HG02884 (cell line): ENCODE data around the gene ABCC6.
"Not testable (repeated sequence)": the region's sequence is repeated elsewhere in the genome, so short reads cannot be mapped to it uniquely, and the experiment has no call there.

Experiments used
- ATAC-seq: cut with Tn5 transposase; IDR thresholded peaks from one replicate; pipeline ENCODE4 v1.9.1; 2021; ENCODE audit warnings: mild to moderate bottlenecking, moderate library complexity; ENCODE audit not compliant: unreplicated experiment

Gene ABCC6

DNA sequence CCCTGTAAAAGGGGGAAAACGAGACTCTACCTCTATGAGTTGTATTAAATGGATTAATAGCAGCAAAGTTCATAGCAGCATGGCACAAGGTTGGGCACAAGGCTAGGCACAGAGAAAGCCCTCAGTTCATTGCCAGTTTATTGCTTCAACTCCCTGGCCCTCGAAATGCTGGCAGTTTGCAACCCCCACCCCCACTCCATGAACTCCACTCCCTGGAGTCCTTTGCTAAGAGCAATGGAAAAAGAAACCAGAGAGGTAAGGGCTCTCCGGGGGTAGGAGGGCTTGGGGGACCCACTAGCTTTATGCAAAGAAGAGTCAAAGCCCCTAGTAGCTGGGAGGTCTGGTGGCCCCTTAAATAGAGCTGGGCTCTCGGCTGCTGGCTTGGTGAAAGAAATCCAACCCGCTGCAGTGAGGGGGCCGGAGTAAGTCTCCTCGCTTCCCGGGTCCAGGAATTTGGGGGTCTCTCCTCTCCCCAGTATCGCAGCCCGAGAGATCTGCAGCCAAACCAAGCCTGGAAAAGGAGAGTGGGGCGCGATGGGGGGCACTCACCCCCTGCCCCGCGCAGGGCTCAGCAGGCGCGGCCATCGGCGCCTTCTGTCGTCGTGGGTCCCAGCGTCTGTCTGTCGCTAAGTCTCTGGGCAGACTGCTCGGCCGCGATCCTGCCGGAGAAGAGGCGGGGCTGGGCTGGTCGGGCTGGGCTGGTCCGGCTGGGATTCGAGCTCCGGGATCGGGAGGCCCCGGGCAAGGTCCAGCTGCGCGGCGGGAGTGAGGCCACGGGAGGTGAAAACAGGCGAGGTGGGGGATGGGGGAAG, at the start of gene ABCC6:
ABCC6 (minus strand) TSS at position 645 of the 812 bp plus-strand sequence; CDS start at position 585, 60 bp downstream.
- ATAC-seq = not testable (repeated sequence)

DNA sequence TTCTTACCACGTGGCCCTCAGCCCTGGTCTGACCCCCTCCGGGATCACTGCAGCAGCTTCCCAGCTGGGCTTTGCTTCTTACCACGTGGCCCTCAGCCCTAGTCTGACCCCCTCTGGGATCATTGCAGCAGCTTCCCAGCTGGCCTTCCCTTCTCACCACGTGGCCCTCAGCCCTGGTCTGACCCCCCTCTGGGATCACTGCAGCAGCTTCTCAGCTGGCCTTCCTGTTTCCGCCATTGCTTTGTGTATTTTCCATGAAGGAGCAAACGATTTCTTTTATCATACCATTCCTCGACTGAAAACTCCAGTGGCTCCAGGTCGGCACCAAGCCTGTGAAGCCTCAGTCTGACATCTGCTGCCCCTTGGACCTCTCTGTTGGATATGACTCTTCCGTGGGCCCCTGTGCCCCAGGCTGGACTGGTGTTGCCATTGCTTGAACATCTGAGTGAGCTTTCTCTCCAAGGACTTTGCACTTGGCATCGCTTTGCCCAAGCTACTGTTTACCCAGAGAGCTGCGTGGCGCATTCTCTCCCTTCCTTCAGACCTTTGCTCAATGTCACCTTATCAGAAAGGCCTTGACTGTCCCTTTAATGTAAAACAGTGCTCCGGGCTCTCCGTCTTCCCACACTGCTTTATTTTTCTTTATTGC, 49.4 kb upstream of the ABCC6 start:
- not testable (repeated sequence) for ATAC-seq

DNA sequence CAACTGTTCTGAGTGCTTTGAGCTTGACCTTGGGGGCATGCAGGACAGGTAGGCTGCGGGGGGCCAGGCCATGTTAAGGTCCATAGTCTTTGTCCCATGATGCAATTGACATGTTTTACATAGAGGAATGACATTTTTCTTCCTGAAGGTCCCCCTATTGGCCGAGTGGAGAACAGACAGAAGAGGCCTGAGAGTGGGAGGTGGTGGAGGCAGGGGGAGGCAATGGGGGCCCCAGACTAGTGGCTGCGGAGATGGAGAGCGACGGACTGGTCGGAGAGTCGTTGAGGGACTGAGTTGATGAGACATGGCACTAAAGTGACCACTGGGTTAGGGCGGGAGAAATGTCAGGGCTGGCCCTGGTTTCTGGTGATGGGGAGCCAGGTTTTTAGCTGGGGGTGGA, 48.4 kb upstream of the ABCC6 start:
- not testable (repeated sequence) for ATAC-seq

DNA sequence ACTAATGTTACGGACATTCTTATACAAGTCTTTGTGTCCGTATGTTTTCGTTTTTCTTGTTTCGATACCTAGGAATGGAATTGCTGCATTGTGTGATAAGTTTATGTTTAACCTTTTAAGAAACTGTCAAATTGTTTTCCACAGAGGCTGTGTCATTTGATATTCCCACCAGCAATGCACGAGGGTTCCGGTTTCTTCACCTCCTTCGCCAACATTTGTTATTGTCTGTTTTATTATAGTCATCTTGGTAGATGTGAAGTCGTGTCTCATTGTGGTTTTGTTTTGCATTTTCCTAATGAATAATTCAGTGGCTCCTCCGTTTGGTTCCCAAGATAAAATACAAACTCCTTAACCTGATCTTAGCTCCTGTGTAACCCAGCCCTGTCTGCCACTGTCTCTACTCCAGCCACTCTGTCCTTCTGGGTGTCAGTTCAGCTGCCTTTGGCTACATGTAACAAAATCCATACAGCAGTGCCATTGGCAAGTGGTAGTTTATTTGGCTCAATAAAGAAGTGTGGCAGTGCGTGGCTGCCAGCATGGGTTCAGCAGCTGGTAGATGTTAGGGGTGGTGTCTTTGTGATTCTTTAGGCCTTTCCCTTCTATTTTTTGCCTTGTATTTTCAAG, 45.0 kb upstream of the ABCC6 start:
- ATAC-seq = not testable (repeated sequence)

DNA sequence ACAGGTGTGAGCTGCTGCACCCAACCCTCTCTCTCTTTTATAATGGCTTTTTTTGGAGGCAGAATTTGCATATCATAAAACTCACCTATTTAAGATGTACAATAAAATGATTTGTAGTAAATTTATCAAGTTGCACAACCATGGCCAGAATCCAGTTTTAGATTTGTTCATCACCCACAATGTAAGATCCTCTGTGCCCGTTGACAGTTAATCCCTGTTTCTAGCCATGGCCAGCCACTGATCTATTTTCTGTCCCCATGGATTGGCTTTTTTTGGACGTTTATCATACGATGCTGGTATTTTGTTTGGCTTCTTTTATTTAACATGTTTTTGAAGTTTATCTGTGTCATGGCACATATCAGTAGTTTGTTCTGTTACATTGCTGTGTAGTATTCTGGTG, 44.4 kb upstream of the ABCC6 start:
- not testable (repeated sequence) for ATAC-seq

DNA sequence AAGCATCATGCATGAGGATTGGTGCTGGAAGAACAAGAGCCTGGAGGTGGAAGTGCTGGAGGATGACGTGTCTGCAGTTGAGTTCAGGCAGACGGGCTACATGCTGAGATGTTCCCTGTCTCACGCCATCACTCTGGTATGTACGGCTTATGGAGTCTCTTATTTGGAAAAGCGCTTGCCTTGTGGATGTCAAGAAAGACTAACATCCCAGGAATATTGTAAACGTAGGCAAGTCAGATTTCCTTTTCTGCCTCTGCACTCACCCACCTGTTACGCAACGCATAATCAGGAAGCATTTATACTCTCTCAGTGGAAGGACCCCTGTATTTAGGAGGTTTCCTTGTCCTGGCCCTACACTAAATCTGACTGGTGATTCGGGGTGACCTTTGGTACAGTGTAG, 41.8 kb upstream of the ABCC6 start:
- not testable (repeated sequence) for ATAC-seq

DNA sequence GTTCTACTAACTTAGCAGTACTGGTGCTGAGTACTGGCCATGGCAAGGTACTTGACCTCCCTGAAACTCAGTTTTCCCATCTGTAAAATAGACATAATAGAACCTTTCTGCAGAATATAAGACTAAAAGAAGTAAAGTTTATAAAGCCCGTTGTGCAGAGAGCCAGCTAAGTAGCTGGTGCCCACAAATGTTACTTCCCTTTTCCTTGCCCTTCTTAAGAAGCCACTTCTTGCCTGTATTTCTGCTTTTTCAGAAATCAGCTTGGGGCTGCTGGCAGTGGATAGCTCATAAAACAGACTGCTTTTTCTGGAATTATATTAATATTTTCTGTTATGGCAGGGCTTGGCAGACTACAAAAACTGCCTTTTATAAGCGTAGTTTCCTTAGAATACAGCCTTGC, 40.7 kb upstream of the ABCC6 start:
- not testable (repeated sequence) for ATAC-seq

DNA sequence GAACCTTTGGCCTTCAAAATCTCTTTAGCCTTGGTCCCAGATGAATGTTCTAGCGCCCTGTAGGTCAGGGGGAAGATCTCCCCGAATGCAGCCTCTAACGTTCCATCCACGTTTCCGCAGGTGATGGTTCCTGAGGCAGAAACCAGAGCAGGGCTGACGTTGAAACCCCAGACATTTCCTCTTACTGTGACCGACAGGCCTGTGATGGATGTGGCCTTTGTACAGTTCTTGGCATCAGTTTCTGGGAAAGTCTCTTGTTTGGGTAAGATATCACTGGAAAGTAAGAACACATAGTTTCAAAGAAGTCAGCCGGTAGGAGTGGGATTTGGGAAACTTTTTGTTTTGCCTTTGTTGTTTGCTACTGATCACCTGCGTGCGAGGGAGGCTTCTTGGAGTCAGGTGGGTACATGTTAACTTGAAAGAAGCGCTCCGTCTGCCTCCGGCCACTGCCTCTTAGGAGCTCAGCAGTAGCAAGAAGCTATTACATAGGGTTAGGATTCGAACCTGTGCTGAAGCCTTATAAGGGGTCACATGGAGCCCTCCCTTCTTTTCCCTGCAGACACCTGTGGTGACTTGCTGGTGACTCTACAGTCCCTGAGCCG, 39.8 kb upstream of the ABCC6 start:
- not testable (repeated sequence) for ATAC-seq

DNA sequence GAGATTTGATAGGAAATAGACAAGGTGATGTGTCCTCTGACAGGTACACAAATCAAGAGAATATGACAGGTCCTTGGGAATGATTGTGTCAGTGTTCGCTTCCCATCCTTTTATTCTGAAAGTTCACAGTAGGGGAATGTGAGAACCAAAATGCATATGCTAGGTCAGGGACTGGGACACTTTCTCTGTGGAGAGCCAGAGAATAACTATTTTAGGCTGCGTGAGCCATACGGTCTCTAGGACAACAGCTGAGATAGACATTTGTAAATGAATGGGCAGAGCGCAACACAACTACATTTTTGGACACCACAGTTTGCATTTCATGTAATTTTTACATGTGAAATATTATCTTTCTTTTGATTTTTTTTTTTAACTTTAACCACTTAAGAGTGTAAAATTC, 36.7 kb upstream of the ABCC6 start:
- not testable (repeated sequence) for ATAC-seq

DNA sequence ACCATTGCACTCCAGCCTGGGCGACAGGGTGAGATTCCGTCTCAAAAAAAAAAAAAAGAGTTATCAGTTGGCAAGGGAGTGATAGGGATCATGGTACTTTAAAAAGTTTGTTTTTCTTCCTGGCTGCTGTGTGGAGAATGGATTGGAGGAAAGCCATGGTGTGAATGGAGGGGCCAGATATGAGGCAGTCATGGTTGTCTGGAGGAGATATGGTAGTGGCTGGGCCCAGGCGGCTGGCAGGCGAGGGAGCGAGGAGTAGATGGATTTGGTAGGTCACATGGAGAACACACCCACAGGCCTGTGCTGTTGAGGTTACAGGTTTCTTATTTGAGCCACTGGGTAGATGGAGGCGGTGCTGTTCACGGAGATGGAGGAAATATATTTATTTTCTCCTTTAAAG, 35.5 kb upstream of the ABCC6 start:
- ATAC-seq = not testable (repeated sequence)

DNA sequence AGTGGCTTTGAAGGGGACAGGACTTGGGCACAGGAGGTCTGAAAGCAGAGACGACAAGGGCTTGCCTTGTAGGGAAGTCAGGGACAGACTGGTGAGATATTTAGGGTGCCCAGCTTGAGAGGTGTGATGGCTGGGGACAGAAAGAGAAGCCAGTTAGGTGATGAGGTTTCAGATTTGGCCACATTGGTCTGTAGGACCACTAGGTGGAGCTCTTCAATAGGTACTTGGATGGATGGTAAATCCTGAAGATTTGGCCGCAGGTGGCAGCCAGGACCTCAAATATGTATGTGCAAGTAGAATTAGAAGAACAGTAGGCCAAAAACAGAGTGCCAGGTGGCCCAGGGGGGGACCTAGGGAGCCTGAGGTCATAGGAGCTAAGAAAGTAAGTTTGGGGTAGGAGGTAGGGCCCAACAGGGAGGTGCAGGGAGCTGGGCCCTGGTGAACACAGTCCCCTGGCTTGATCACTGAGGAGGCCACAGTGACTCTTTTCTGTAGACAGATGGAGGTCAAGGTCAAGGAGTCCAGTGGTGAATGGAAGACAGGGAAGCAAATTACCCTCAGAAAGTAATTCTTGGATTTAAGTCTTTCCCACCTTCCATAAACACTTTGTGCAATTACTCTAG, 34.1 kb upstream of the ABCC6 start:
- not testable (repeated sequence) for ATAC-seq

DNA sequence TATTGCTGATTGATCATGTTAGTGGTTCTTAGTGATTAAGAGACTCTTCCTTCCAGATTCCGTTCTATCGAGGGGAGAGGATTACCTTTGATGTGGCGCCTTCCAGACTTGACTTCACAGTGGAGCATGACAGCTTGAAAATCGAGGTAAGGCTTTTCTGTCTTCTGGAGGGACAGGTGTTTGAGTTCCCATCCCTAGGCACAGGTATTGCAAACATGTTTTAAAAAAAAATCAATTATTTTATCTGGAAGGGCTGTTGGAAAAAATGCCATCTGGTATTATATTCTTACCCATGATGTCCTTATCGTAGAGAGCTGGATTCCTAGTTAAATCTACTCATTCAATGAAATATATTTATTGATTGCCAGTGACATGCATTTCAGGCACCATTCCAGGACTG, 29.1 kb upstream of the ABCC6 start:
- ATAC-seq = not testable (repeated sequence)

DNA sequence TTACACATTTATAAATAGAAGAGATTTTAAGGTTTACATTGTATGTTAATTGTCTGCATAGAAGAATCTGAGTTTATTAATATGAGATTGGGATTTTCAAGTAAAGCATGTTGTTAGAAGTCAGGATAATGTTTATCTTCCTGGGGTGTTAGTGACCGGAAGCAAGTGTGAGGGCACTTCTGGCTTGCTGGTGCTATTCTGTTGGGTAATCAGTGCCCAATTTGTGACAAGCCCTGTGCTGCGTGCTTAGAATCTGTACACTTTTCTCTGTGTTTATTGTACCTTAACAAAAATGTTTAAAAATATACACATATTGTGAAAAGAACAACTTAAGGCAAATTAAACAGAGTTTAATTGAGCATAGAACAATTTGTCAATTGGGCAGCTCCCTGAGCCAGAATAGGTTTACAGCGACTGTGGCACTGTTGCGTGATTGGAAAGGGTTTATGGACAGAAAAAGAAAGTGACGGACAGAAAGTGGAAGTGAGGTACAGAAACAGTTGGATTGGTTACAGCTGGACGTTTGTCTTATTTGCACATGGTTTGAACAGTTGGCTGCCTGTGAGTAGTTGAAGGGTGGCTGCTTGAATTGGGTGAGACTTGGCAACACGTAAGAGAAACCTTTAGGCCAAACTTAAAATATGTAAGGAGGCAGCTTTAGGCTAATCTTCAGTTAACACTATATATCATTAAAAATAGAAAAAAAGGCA, 26.5 kb upstream of the ABCC6 start:
- ATAC-seq = not testable (repeated sequence)

DNA sequence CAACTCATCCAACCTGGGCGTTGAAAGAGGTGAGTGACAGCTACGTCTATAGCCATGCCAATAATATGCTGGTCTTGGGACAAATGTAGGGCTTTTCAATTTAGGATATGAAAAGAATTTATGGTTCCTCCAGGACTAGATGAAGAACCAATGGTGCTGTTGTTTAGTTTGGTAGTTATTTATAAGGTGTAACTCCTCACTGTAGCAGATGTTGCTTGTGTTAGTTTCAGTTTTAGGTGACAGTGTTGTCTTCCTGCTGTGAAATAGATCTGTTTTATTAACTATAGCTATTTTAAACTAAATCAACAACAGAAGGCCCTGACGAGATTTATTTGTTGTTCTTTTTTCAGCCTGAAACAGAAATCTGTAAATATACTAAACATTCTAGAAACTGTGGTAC, 24.1 kb upstream of the ABCC6 start:
- ATAC-seq = not testable (repeated sequence)

DNA sequence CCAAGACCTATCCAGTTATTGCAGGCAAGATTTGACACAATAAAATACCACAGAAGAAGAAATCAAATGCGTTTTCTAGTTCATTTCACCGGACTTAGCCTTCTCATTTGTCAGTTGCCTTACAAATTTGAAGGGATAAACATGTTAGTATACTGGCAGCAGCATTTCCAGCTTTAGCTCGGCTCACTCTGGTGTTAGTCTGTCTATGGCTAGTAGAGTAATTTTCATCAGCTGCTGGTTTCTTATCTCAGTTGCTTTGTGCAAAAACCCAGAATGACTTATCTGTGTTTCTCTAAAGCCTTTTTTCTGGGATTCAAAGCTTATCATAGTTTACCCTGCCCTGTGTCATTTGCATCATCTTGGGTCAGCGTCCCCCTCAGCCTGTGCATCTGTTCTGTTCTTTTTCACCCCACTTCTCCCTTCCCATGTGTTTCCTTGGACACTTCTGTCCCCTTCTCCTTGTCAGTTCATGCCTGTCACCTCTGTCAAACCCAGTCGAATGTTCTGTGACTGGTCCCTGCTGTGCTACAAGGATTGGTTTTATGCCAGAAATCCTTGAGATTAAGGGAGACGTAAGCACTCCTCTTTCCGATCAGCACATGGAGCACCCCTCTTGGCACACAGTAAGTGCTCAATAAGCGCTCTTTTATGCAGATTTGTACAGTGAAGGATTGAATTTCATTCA, 23.4 kb upstream of the ABCC6 start:
- not testable (repeated sequence) for ATAC-seq

DNA sequence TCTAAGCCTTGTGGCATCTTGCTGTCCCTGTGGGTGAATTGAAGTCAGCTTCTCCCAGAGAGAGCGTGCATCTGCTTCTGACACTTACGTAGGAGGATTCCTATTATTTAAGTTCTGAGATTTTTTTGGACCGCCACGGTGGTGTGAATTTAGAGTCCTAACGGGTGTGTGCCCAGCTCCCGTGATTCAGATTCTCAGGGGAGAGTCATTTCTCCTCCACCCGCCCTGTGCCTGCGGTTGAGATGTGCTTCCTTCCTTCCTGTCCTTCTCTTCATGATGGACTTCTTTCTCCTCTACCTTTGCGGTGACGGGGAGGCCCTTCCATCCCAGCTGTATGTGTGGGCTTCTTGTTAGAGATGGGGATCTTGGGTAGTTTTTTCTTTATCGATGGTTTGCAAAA, 20.6 kb upstream of the ABCC6 start:
- not testable (repeated sequence) for ATAC-seq

DNA sequence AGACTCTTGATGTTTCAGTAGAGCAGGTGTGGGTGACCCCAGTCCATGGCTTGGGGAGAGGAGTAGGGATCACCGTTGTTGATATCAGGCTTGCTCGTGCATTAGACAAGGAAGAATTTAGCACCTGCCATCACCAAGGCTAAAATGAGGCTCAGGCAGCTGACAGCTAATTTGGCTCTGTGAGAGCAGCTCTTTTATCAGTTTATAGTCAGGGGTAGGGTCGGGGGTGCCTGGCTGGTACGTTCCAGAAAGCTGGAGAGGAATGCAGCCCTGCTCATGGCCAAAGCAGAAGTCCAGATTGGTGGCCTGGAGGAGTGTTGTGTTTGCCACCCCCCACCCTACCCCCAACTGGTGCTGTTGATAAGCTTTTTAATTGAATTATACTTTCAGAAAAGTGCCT, 17.4 kb upstream of the ABCC6 start:
- not testable (repeated sequence) for ATAC-seq

DNA sequence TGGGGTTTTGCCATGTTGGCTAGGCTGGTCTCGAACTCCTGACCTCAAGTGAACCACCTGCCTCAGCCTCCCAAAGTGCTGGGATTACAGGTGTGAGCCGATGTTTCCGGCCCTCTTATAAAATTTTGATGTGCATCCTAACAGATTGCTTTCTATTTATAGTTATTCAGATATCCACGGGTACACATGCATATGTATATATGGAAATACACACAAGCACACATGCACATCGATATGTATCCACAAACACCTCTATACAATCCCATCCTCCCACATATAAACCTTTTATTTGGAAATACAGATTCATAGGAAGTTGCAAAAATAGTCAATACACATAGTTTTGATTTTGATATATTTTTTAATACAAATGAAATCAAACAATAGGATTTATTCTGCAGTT, 14.4 kb upstream of the ABCC6 start:
- not testable (repeated sequence) for ATAC-seq

DNA sequence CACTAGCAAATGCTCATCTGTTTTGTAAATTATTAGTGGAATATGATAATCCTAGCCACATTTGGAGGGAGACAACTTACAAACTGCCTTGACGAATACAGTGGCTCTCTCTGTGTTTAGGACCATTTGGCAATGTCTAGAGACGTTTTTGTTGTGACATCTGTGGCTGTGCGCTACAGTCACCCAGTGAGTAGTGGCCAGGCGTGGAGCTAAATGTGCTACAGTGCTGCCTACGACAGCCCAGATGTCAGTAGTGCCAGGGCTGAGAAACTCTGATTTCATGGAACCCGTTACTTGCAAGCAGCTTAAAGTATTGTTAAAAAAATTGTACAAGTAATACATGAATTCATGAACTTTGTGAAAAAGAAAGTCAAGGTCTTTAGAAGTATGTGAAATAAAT, 13.8 kb upstream of the ABCC6 start:
- not testable (repeated sequence) for ATAC-seq

DNA sequence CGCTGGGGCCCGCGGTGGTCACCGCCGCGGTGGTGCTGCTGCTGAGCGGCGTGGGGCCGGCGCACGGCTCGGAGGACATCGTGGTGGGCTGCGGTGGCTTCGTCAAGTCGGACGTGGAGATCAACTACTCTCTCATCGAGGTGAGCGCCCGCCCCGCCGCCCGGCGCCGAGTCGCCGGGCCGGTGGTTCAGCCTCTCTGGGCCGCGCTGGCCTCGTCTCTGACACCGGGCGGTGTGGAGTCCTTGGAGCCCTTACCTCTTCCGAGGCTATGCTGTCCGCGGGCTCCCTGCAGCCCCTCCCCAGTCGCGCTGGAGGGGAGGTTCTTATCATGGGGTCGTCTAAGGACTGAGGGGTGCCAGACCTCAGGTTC, 9.4 kb upstream of the ABCC6 start:
- not testable (repeated sequence) for ATAC-seq
